Osteocyte (in vitro differentiated cells): ENCODE measurements around the gene NCKAP1. TPM values are rescaled to one million over a fixed set of nuclear protein-coding genes. Genes with fewer than 3 reads are reported as not detected.

Experiments
- DNase-seq: peaks from one replicate; pipeline ENCODE4 v3.0.0; 2021; ENCODE audit warnings: mixed read lengths; ENCODE audit not compliant: unreplicated experiment; ENCODE audit errors: extremely low spot score
- H3K27ac Mint-ChIP-seq: one replicate; pipeline ENCODE4 v1.8.0; 2021; ENCODE audit warnings: mild to moderate bottlenecking, mixed read lengths; ENCODE audit not compliant: unreplicated experiment
- H3K27me3 Mint-ChIP-seq: one replicate; pipeline ENCODE4 v1.8.0; 2021; ENCODE audit warnings: mixed read lengths; ENCODE audit not compliant: unreplicated experiment
- H3K36me3 Mint-ChIP-seq: one replicate; pipeline ENCODE4 v1.8.0; 2021; ENCODE audit warnings: mixed read lengths; ENCODE audit not compliant: unreplicated experiment
- H3K4me1 Mint-ChIP-seq: one replicate; pipeline ENCODE4 v1.8.0; 2021; ENCODE audit warnings: mixed read lengths; ENCODE audit not compliant: unreplicated experiment
- H3K4me3 Mint-ChIP-seq: one replicate; pipeline ENCODE4 v1.8.0; 2021; ENCODE audit warnings: mild to moderate bottlenecking, moderate library complexity, mixed read lengths; ENCODE audit not compliant: unreplicated experiment
- H3K9me3 Mint-ChIP-seq: one replicate; pipeline ENCODE4 v1.8.0; 2021; ENCODE audit warnings: mixed read lengths; ENCODE audit not compliant: unreplicated experiment
- CTCF ChIP-seq: fragments of 200-600 bp; sonication (generic); IDR thresholded peaks from 2 replicates; pipeline ENCODE4 v1.5.0; 2021; ENCODE audit warnings: antibody characterized with exemption, mild to moderate bottlenecking, moderate library complexity
- total RNA-seq: library from RNA; stranded (reverse); gene quantifications from 2 replicates; pipeline ENCODE4 v1.2.1, GENCODE V29; 2021

Gene NCKAP1
- total RNA-seq, 1 donor from 2014 or later, result 165 TPM

GRCh38 chr2:182980115-182980514, 58.1 kb downstream of the NCKAP1 start:
- Mint-ChIP-seq H3K27ac (no peak overlapping the region), H3K4me1 (peaks cover 2% of the 10 kb centered on the region), H3K27me3 (no peaks in the 10 kb centered on the region), H3K4me3 (no peak overlapping the region), H3K36me3 (peaks cover 24% of the 10 kb centered on the region), H3K9me3 (no peaks in the 10 kb centered on the region)
- peak; percentile 67 for TF ChIP-seq CTCF
- DNase-seq, result no peak

GRCh38 chr2:182977463-182977862, 60.8 kb downstream of the NCKAP1 start:
- DNase-seq, result no peak
- Mint-ChIP-seq H3K27me3 (no peaks in the 10 kb centered on the region), H3K4me1 (peaks cover 4% of the 10 kb centered on the region), H3K27ac (no peak overlapping the region), H3K36me3 (peaks cover 30% of the 10 kb centered on the region), H3K4me3 (no peak overlapping the region), H3K9me3 (peaks cover 4% of the 10 kb centered on the region)
- no peak for TF ChIP-seq CTCF

- Mint-ChIP-seq H3K4me3 (no peak overlapping the region), H3K36me3 (peaks cover 47% of the 10 kb centered on the region), H3K4me1 (peaks cover 4% of the 10 kb centered on the region), H3K27ac (peak overlapping the region; percentile 33), H3K9me3 (peaks cover 12% of the 10 kb centered on the region), H3K27me3 (no peaks in the 10 kb centered on the region)
- no peak for DNase-seq
- no peak for TF ChIP-seq CTCF
Measured at GRCh38 chr2:182973441-182974352, 64.6 kb downstream of the NCKAP1 start.

GRCh38 chr2:182972548-182972942, 65.7 kb downstream of the NCKAP1 start:
- peaks cover 55% of the 10 kb centered on the region for H3K36me3 Mint-ChIP-seq
- no peak overlapping the region for H3K27ac Mint-ChIP-seq
- TF ChIP-seq CTCF, result no peak
- no peak overlapping the region for H3K4me3 Mint-ChIP-seq
- H3K27me3 Mint-ChIP-seq, result no peaks in the 10 kb centered on the region
- H3K9me3 Mint-ChIP-seq, result peaks cover 12% of the 10 kb centered on the region
- DNase-seq, result no peak
- peaks cover 4% of the 10 kb centered on the region for H3K4me1 Mint-ChIP-seq

- peaks cover 61% of the 10 kb centered on the region for H3K36me3 Mint-ChIP-seq
- H3K9me3 Mint-ChIP-seq, result peaks cover 12% of the 10 kb centered on the region
- no peak overlapping the region for H3K4me3 Mint-ChIP-seq
- no peak for TF ChIP-seq CTCF
- H3K27me3 Mint-ChIP-seq, result no peaks in the 10 kb centered on the region
- no peak overlapping the region for H3K27ac Mint-ChIP-seq
- no peak for DNase-seq
- H3K4me1 Mint-ChIP-seq, result peaks cover 4% of the 10 kb centered on the region
Measured at GRCh38 chr2:182971820-182972547, 66.3 kb downstream of the NCKAP1 start.
